Measurements from ENCODE around the gene LAYN.

The LAYN gene

GRCh38 chr11:111562692-111563389, 22.3 kb downstream of the LAYN start:
- no peak for DNase-seq (ENCODE audit: low spot score)

GRCh38 chr11:111565114-111565720, 24.7 kb downstream of the LAYN start:
- peak; percentile 65 for DNase-seq (ENCODE audit: low spot score)

- DNase-seq (ENCODE audit: low spot score): no peak
Measured at GRCh38 chr11:111566324-111566723, 25.8 kb downstream of the LAYN start.

- peak; percentile 11 for DNase-seq (ENCODE audit: low spot score)
Measured at GRCh38 chr11:111569476-111569875, 29.0 kb downstream of the LAYN start.

GRCh38 chr11:111570796-111571195, 30.3 kb downstream of the LAYN start:
- DNase-seq (ENCODE audit: low spot score): peak; percentile 25

- peak; percentile 13 for DNase-seq (ENCODE audit: low spot score)
Measured at GRCh38 chr11:111571829-111572501, 31.4 kb downstream of the LAYN start.

GRCh38 chr11:111572581-111572980, 32.1 kb downstream of the LAYN start:
- no peak for DNase-seq (ENCODE audit: low spot score)

GRCh38 chr11:111573821-111574249, 33.3 kb downstream of the LAYN start:
- no peak for DNase-seq (ENCODE audit: low spot score)

GRCh38 chr11:111574373-111575225, 34.1 kb downstream of the LAYN start:
- DNase-seq (ENCODE audit: low spot score): peak; percentile 28

GRCh38 chr11:111575740-111576139, 35.2 kb downstream of the LAYN start:
- DNase-seq (ENCODE audit: low spot score): no peak

- no peak for DNase-seq (ENCODE audit: low spot score)
Measured at GRCh38 chr11:111577821-111578220, 37.3 kb downstream of the LAYN start.

- no peak for DNase-seq (ENCODE audit: low spot score)
Measured at GRCh38 chr11:111581341-111581740, 40.8 kb downstream of the LAYN start.

GRCh38 chr11:111582163-111582562, 41.6 kb downstream of the LAYN start:
- DNase-seq (ENCODE audit: low spot score): no peak

GRCh38 chr11:111582881-111583280, 42.4 kb downstream of the LAYN start:
- no peak for DNase-seq (ENCODE audit: low spot score)

GRCh38 chr11:111585371-111585770, 44.9 kb downstream of the LAYN start:
- no peak for DNase-seq (ENCODE audit: low spot score)

- no peak for DNase-seq (ENCODE audit: low spot score)
Measured at GRCh38 chr11:111586388-111586831, 45.9 kb downstream of the LAYN start.

GRCh38 chr11:111589114-111589513, 48.6 kb downstream of the LAYN start:
- DNase-seq (ENCODE audit: low spot score): no peak

GRCh38 chr11:111589886-111590499, 49.5 kb downstream of the LAYN start:
- DNase-seq (ENCODE audit: low spot score): no peak

GRCh38 chr11:111591187-111591960, 50.9 kb downstream of the LAYN start:
- no peak for DNase-seq (ENCODE audit: low spot score)

GRCh38 chr11:111592491-111592890, 52.0 kb downstream of the LAYN start:
- DNase-seq (ENCODE audit: low spot score): no peak

GRCh38 chr11:111596319-111596718, 55.8 kb downstream of the LAYN start:
- no peak for DNase-seq (ENCODE audit: low spot score)

Data from GM03348 (cell line).